ENCODE data around the gene EEA1. TPM values are rescaled to one million over a fixed set of nuclear protein-coding genes. Genes with fewer than 3 reads are reported as not detected.
"Not testable (repeated sequence)": the region's sequence is repeated elsewhere in the genome, so short reads cannot be mapped to it uniquely, and the experiment has no call there.

EEA1 gene
- total RNA-seq (10 to 100 TPM; 43.5 to 56.7 TPM), polyA plus RNA-seq (1 to 10 TPM; 5.3 to 5.7 TPM)
- long read RNA-seq, donor 1, partial matches to known transcripts = 64 of 87 reads
- long read RNA-seq, donor 1, other reads (novel, unspliced or antisense) = 23 of 87 reads
- long read RNA-seq, donor 2, full-length matches to known transcripts = 1 of 28 reads
- long read RNA-seq, donor 2, partial matches to known transcripts = 17 of 28 reads
- long read RNA-seq, donor 2, other reads (novel, unspliced or antisense) = 10 of 28 reads

- ATAC-seq (ENCODE audit: low FRiP score) (peak; percentile 96), DNase-seq (peak; percentile 98 to 99)
- Histone ChIP-seq H3K36me3 (ENCODE audit: control insufficient read depth in 1 of 2, insufficient read depth in 2 of 2, low read length in 1 of 2) (no peaks in the 10 kb centered on the region), H3K27me3 (ENCODE audit: control insufficient read depth in 1 of 2, insufficient read depth in 2 of 2, low read length in 1 of 2) (no peaks in the 10 kb centered on the region), H3K27ac (ENCODE audit: low read depth in 1 of 2, low read length in 2 of 2) (peak within 1 kb of the TSS; percentile 95 to 97), H3K9me3 (ENCODE audit: control insufficient read depth, low read length) (no peaks in the 10 kb centered on the region), H3K4me3 (ENCODE audit: low read length in 2 of 2) (peak within 1 kb of the TSS; percentile 87 to 100), H3K4me1 (ENCODE audit: control insufficient read depth in 1 of 2, insufficient read depth in 2 of 2, low read length in 2 of 2) (no peaks in the 10 kb centered on the region)
- intact Hi-C loops (cut with DNase I) = no loop called here
- 0 to 1% methylated on average over 97 to 98 of the region's 98 CpGs for WGBS, 2 donors
These were observed at the start of gene EEA1 for GRCh38 chr12:92928962-92929915. Gene EEA1, minus strand, starts transcription at chr12:92929295. Its CDS starts 229 bp downstream, at chr12:92929066.

DNA sequence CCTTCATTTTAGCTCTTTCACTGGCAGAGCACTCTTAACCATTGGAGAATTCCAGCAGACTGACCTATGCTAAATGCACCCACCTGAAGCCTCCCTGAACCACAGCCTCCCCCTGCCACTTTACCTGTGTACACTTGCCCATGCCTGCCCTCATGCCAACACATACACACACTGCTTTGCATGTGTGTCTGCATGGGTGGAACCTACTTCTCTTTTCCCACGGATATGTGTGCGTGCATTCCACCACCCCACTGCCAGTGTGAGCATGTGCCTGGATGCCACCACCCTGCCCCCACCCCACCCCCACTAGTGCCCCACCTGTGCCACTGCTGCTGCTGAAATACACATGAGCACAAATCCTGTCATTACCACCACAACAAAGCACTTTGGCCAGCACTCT, 49.5 kb upstream of the EEA1 start:
- WGBS, 2 donors = 76 to 84% methylated on average over 2 of the region's 2 CpGs
- H3K27ac ChIP-seq (ENCODE audit: low read depth in 1 of 2, low read length in 2 of 2) = no peak overlapping the region
- H3K27me3 ChIP-seq (ENCODE audit: control insufficient read depth in 1 of 2, insufficient read depth in 2 of 2, low read length in 1 of 2) = no peaks in the 10 kb centered on the region
- H3K4me1 ChIP-seq (ENCODE audit: control insufficient read depth in 1 of 2, insufficient read depth in 2 of 2, low read length in 2 of 2) = no peaks in the 10 kb centered on the region
- H3K9me3 ChIP-seq (ENCODE audit: control insufficient read depth, low read length) = peaks cover 4% of the 10 kb centered on the region
- no peaks in the 10 kb centered on the region for H3K36me3 ChIP-seq (ENCODE audit: control insufficient read depth in 1 of 2, insufficient read depth in 2 of 2, low read length in 1 of 2)
- intact Hi-C loops (cut with DNase I) = no loop called here
- H3K4me3 ChIP-seq (ENCODE audit: low read length in 2 of 2) = no peak overlapping the region
- DNase-seq (no peak), ATAC-seq (ENCODE audit: low FRiP score) (no peak)

DNA sequence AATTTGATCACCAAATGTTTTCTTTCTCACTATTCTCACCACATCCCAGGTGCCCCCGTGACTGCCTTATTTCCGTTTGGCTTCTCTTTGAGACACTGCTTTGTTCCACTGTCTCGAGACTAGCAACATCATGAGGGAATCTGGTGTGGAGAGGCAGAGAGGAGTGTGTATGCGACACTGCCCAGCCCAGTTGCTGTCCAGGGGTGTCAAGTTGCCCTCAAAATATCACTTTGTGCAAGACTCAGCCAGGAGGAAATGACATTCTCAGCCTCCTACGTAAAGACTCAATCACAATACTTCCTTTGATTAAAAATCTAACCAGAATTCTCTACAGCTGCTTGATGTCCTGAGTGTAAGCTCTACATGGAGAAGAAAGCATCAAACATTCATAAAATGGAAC, 48.2 kb upstream of the EEA1 start:
- ATAC-seq (ENCODE audit: low FRiP score) (no peak), DNase-seq (no peak)
- no peak overlapping the region for H3K4me3 ChIP-seq (ENCODE audit: low read length in 2 of 2)
- intact Hi-C loops (cut with DNase I) = no loop called here
- peaks cover 3% of the 10 kb centered on the region for H3K9me3 ChIP-seq (ENCODE audit: control insufficient read depth, low read length)
- no peaks in the 10 kb centered on the region for H3K27me3 ChIP-seq (ENCODE audit: control insufficient read depth in 1 of 2, insufficient read depth in 2 of 2, low read length in 1 of 2)
- no peaks in the 10 kb centered on the region for H3K4me1 ChIP-seq (ENCODE audit: control insufficient read depth in 1 of 2, insufficient read depth in 2 of 2, low read length in 2 of 2)
- no peaks in the 10 kb centered on the region for H3K36me3 ChIP-seq (ENCODE audit: control insufficient read depth in 1 of 2, insufficient read depth in 2 of 2, low read length in 1 of 2)
- H3K27ac ChIP-seq (ENCODE audit: low read depth in 1 of 2, low read length in 2 of 2) = no peak overlapping the region
- WGBS, 2 donors = 94% methylated on average over 5 of the region's 5 CpGs

GRCh38 chr12:92974759-92975158, 45.7 kb upstream of the EEA1 start:
- 98 to 100% methylated on average over 1 of the region's 1 CpG for WGBS, 2 donors
- Histone ChIP-seq H3K27ac (ENCODE audit: low read depth in 1 of 2, low read length in 2 of 2) (no peak overlapping the region), H3K4me3 (ENCODE audit: low read length in 2 of 2) (no peak overlapping the region), H3K36me3 (ENCODE audit: control insufficient read depth in 1 of 2, insufficient read depth in 2 of 2, low read length in 1 of 2) (no peaks in the 10 kb centered on the region), H3K9me3 (ENCODE audit: control insufficient read depth, low read length) (peaks cover 3% of the 10 kb centered on the region), H3K4me1 (ENCODE audit: control insufficient read depth in 1 of 2, insufficient read depth in 2 of 2, low read length in 2 of 2) (no peaks in the 10 kb centered on the region), H3K27me3 (ENCODE audit: control insufficient read depth in 1 of 2, insufficient read depth in 2 of 2, low read length in 1 of 2) (no peaks in the 10 kb centered on the region)
- DNase-seq (no peak), ATAC-seq (ENCODE audit: low FRiP score) (no peak)
- intact Hi-C loops (cut with DNase I) = no loop called here

- no peak for DNase-seq
- no peaks in the 10 kb centered on the region for H3K36me3 ChIP-seq (ENCODE audit: control insufficient read depth in 1 of 2, insufficient read depth in 2 of 2, low read length in 1 of 2)
- intact Hi-C loops (cut with DNase I) = no loop called here
- no peak overlapping the region for H3K4me3 ChIP-seq (ENCODE audit: low read length in 2 of 2)
- WGBS, 2 donors = 93 to 94% methylated on average over 1 of the region's 1 CpG
- H3K4me1 ChIP-seq (ENCODE audit: control insufficient read depth in 1 of 2, insufficient read depth in 2 of 2, low read length in 2 of 2) = no peaks in the 10 kb centered on the region
- no peak for ATAC-seq (ENCODE audit: low FRiP score)
- peaks cover 3% of the 10 kb centered on the region for H3K9me3 ChIP-seq (ENCODE audit: control insufficient read depth, low read length)
- no peak overlapping the region for H3K27ac ChIP-seq (ENCODE audit: low read depth in 1 of 2, low read length in 2 of 2)
- H3K27me3 ChIP-seq (ENCODE audit: control insufficient read depth in 1 of 2, insufficient read depth in 2 of 2, low read length in 1 of 2) = no peaks in the 10 kb centered on the region
These were observed 44.5 kb upstream of the EEA1 start for GRCh38 chr12:92973614-92974013.

DNA sequence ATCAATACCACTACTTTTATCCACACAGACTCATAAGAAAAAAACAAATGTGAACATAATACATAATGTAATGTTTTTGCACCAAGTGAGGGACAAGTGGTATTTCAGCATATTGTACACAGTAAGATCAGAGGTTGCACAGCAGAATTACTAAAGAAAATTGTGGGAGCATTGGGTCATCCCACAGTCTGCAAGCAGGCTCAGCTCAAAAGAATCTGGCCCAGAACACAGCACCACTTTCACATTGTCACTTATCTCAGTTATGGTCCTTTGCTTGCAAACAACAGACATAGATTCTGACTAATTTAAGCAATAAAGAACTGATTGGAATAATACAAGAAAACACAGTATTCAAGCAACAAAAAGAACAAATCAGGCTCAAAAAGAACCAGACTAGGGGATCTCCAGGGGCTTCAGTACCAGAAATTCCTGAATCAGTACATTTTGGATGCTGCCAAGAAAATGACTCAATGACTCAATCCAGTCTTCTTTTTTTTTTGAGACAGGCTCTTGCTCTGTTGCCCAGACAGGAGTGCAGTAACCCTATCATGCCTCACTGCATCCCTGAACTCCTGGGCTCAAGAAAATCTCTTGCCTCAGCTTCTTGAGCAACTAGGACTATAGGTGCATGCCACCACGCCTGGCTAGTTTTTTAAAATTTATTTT, 42.9 kb upstream of the EEA1 start:
- Histone ChIP-seq H3K27me3 (ENCODE audit: control insufficient read depth in 1 of 2, insufficient read depth in 2 of 2, low read length in 1 of 2) (no peaks in the 10 kb centered on the region), H3K27ac (ENCODE audit: low read depth in 1 of 2, low read length in 2 of 2) (no peak overlapping the region), H3K9me3 (ENCODE audit: control insufficient read depth, low read length) (peaks cover 3% of the 10 kb centered on the region), H3K4me3 (ENCODE audit: low read length in 2 of 2) (no peak overlapping the region), H3K36me3 (ENCODE audit: control insufficient read depth in 1 of 2, insufficient read depth in 2 of 2, low read length in 1 of 2) (no peaks in the 10 kb centered on the region), H3K4me1 (ENCODE audit: control insufficient read depth in 1 of 2, insufficient read depth in 2 of 2, low read length in 2 of 2) (no peaks in the 10 kb centered on the region)
- intact Hi-C loops (cut with DNase I) = no loop called here
- DNase-seq = no peak
- 83 to 84% methylated on average over 1 of the region's 1 CpG for WGBS, 2 donors
- peak; percentile 57 for ATAC-seq (ENCODE audit: low FRiP score)

GRCh38 chr12:92968176-92968813, 39.2 kb upstream of the EEA1 start:
- Histone ChIP-seq H3K4me3 (ENCODE audit: low read length in 2 of 2) (no peak overlapping the region), H3K9me3 (ENCODE audit: control insufficient read depth, low read length) (no peaks in the 10 kb centered on the region), H3K4me1 (ENCODE audit: control insufficient read depth in 1 of 2, insufficient read depth in 2 of 2, low read length in 2 of 2) (no peaks in the 10 kb centered on the region), H3K27ac (ENCODE audit: low read depth in 1 of 2, low read length in 2 of 2) (no peak overlapping the region), H3K36me3 (ENCODE audit: control insufficient read depth in 1 of 2, insufficient read depth in 2 of 2, low read length in 1 of 2) (no peaks in the 10 kb centered on the region), H3K27me3 (ENCODE audit: control insufficient read depth in 1 of 2, insufficient read depth in 2 of 2, low read length in 1 of 2) (no peaks in the 10 kb centered on the region)
- DNase-seq (no peak), ATAC-seq (ENCODE audit: low FRiP score) (no peak)
- WGBS, 2 donors = 82% methylated on average over 3 of the region's 3 CpGs
- intact Hi-C loops (cut with DNase I) = no loop called here

- 74 to 80% methylated on average over 1 of the region's 1 CpG for WGBS, 2 donors
- H3K9me3 ChIP-seq (ENCODE audit: control insufficient read depth, low read length); H3K27me3 ChIP-seq (ENCODE audit: control insufficient read depth in 1 of 2, insufficient read depth in 2 of 2, low read length in 1 of 2); intact Hi-C loops (cut with DNase I); ATAC-seq (ENCODE audit: low FRiP score); H3K27ac ChIP-seq (ENCODE audit: low read depth in 1 of 2, low read length in 2 of 2); H3K4me3 ChIP-seq (ENCODE audit: low read length in 2 of 2); DNase-seq; H3K4me1 ChIP-seq (ENCODE audit: control insufficient read depth in 1 of 2, insufficient read depth in 2 of 2, low read length in 2 of 2); H3K36me3 ChIP-seq (ENCODE audit: control insufficient read depth in 1 of 2, insufficient read depth in 2 of 2, low read length in 1 of 2): not testable (repeated sequence)
These were observed 35.3 kb upstream of the EEA1 start for GRCh38 chr12:92964378-92964777.
